Neural cell (in vitro differentiated cells): Measurements from ENCODE around the gene NCK2. TPM values are rescaled to one million over a fixed set of nuclear protein-coding genes. Genes with fewer than 3 reads are reported as not detected.

Source experiments
- H2AFZ ChIP-seq: fragments of 200-600, 300-800 bp; sonication (generic), shearing (Covaris generic); 2 replicates; pipeline ENCODE4 v1.6.0; 2014; ENCODE audit warnings: low read depth, mild to moderate bottlenecking, antibody characterized with exemption, low read length, moderate library complexity
- H3F3A ChIP-seq: fragments of 200-600 bp; shearing (Covaris generic); 2 replicates; pipeline ENCODE4 v1.6.1; 2016; ENCODE audit warnings: mild to moderate bottlenecking, moderate library complexity, mixed read lengths, antibody characterized with exemption, low read length; ENCODE audit not compliant: insufficient read depth, poor library complexity, severe bottlenecking
- H3K27ac ChIP-seq: fragments of 200-600, 300-800 bp; sonication (generic), shearing (Covaris generic); 2 replicates; pipeline ENCODE4 v1.5.1; 2014; ENCODE audit warnings: mild to moderate bottlenecking, low read length, moderate library complexity
- H3K27me3 ChIP-seq: fragments of 300-800, 200-600 bp; sonication (generic), shearing (Covaris generic); 2 replicates; pipeline ENCODE4 v1.6.0; 2014; ENCODE audit warnings: mild to moderate bottlenecking, low read depth, low read length, moderate library complexity; ENCODE audit not compliant: insufficient read depth
- H3K36me3 ChIP-seq: fragments of 300-800, 200-600 bp; sonication (generic), shearing (Covaris generic); 2 replicates; pipeline ENCODE4 v1.5.1; 2014; ENCODE audit warnings: mild to moderate bottlenecking, antibody characterized with exemption, low read length, moderate library complexity; ENCODE audit not compliant: insufficient read depth
- H3K4me2 ChIP-seq: fragments of 300-800, 200-600 bp; sonication (generic), shearing (Covaris generic); 2 replicates; pipeline ENCODE4 v1.6.0; 2014; ENCODE audit warnings: mild to moderate bottlenecking, low read length
- H3K4me3 ChIP-seq: fragments of 300-800, 200-600 bp; sonication (generic), shearing (Covaris generic); 2 replicates; pipeline ENCODE4 v1.5.1; 2014; ENCODE audit warnings: mild to moderate bottlenecking, low read length, moderate library complexity
- H3K79me2 ChIP-seq: fragments of 200-600 bp; shearing (Covaris generic); replicated peaks from 2 replicates; pipeline ENCODE4 v1.6.0; 2014; ENCODE audit warnings: mild to moderate bottlenecking, low read length, moderate library complexity; ENCODE audit not compliant: insufficient read depth
- H3K9ac ChIP-seq: fragments of 300-800, 200-600 bp; sonication (generic), shearing (Covaris generic); 2 replicates; pipeline ENCODE4 v1.6.1; 2016; ENCODE audit warnings: mild to moderate bottlenecking, low read length, mixed read lengths
- H3K9me2 ChIP-seq: fragments of 200-600 bp; shearing (Covaris generic); 2 replicates; pipeline ENCODE4 v1.6.1; 2016; ENCODE audit warnings: mild to moderate bottlenecking, low read length, mixed read lengths; ENCODE audit not compliant: insufficient read depth
- H3K9me3 ChIP-seq: fragments of 200-600, 300-800 bp; sonication (generic), shearing (Covaris generic); 2 replicates; pipeline ENCODE4 v1.6.1; 2016; ENCODE audit warnings: mild to moderate bottlenecking, mixed run types, low read length, moderate library complexity, mixed read lengths
- H4K20me1 ChIP-seq: fragments of 200-600 bp; shearing (Covaris generic); 2 replicates; pipeline ENCODE4 v1.6.1; 2016; ENCODE audit warnings: mild to moderate bottlenecking, mixed run types; ENCODE audit not compliant: insufficient read depth
- CTCF ChIP-seq: fragments of 450-650 bp; IDR thresholded peaks from 2 replicates; pipeline ENCODE4 v1.5.1; 2014; ENCODE audit warnings: antibody characterized with exemption, mild to moderate bottlenecking, moderate library complexity; ENCODE audit not compliant: poor library complexity, severe bottlenecking
- EP300 ChIP-seq: fragments of 450-650 bp; conservative IDR thresholded peaks from 2 replicates; pipeline ENCODE4 v1.6.1; 2014; ENCODE audit warnings: antibody characterized with exemption, mild to moderate bottlenecking, moderate library complexity; ENCODE audit not compliant: poor library complexity, severe bottlenecking
- EZH2 ChIP-seq: fragments of 200-600, 300-800 bp; shearing (Covaris generic), sonication (generic); IDR thresholded peaks from 2 replicates; pipeline ENCODE4 v1.6.1; 2014; ENCODE audit warnings: antibody characterized with exemption, low read length, borderline replicate concordance, mild to moderate bottlenecking; ENCODE audit not compliant: insufficient read depth, poor library complexity, severe bottlenecking
- MXI1 ChIP-seq: fragments of 450-650 bp; conservative IDR thresholded peaks from 2 replicates; pipeline ENCODE4 v1.6.1; 2014; ENCODE audit warnings: antibody characterized with exemption, mild to moderate bottlenecking; ENCODE audit not compliant: poor library complexity, severe bottlenecking
- POLR2AphosphoS5 ChIP-seq: IDR thresholded peaks from 2 replicates; pipeline ENCODE4 v1.6.1; 2012
- RAD21 ChIP-seq: fragments of 450-650 bp; conservative IDR thresholded peaks from 2 replicates; pipeline ENCODE4 v1.6.1; 2014; ENCODE audit warnings: antibody characterized with exemption, mild to moderate bottlenecking, moderate library complexity
- REST ChIP-seq: IDR thresholded peaks from 2 replicates; pipeline ENCODE4 v1.6.1; 2012; ENCODE audit warnings: borderline replicate concordance
- SMC3 ChIP-seq: fragments of 450-650 bp; conservative IDR thresholded peaks from 2 replicates; pipeline ENCODE4 v1.6.1; 2014; ENCODE audit warnings: antibody characterized with exemption, mild to moderate bottlenecking, moderate library complexity; ENCODE audit not compliant: poor library complexity
- TAF1 ChIP-seq: IDR thresholded peaks from 2 replicates; pipeline ENCODE4 v1.6.1; 2012; ENCODE audit warnings: low read depth
- polyA plus RNA-seq: library from polyadenylated mRNA; depleted of rRNA; stranded (reverse); fragments of >200 nt; gene quantifications from 2 replicates; pipeline ENCODE4 v1.2.3, GENCODE V29; 2014

Gene NCK2
- polyA plus RNA-seq, 1 donor from 2014 or later, result 49.4 TPM

- no peaks in the 10 kb centered on the region for H3F3A ChIP-seq
Observed at GRCh38 chr2:105738658-105739241, 6.0 kb upstream of the NCK2 start.

GRCh38 chr2:105739426-105739825 is 5.3 kb upstream of the NCK2 start:
- Histone ChIP-seq H3F3A (peaks cover 2% of the 10 kb centered on the region), H2AFZ (no peak overlapping the region), H3K36me3 (no peaks in the 10 kb centered on the region), H3K4me3 (no peak overlapping the region), H4K20me1 (no peaks in the 10 kb centered on the region), H3K27ac (no peak overlapping the region), H3K9me2 (no peaks in the 10 kb centered on the region), H3K9ac (no peak overlapping the region), H3K4me2 (no peak overlapping the region), H3K27me3 (no peaks in the 10 kb centered on the region), H3K9me3 (no peaks in the 10 kb centered on the region), H3K79me2 (no peaks in the 10 kb centered on the region)
- no peak for TF ChIP-seq POLR2AphosphoS5
- no peak for TF ChIP-seq EP300
- TF ChIP-seq TAF1, result no peak
- TF ChIP-seq REST, result no peak
- TF ChIP-seq CTCF, result no peak
- no peak for TF ChIP-seq MXI1

More at GRCh38 chr2:105738658-105739241, 6.0 kb upstream of the NCK2 start:
- no peak overlapping the region for H3K4me3 ChIP-seq
- no peak for TF ChIP-seq EZH2
- no peak for TF ChIP-seq CTCF
- no peak for TF ChIP-seq RAD21
- TF ChIP-seq SMC3, result no peak
- TF ChIP-seq EP300, result no peak
- no peak for TF ChIP-seq TAF1
- TF ChIP-seq POLR2AphosphoS5, result no peak
- TF ChIP-seq REST, result no peak
- TF ChIP-seq MXI1, result no peak
- H3K9me2 ChIP-seq, result no peaks in the 10 kb centered on the region
- H3K79me2 ChIP-seq, result no peaks in the 10 kb centered on the region
- no peaks in the 10 kb centered on the region for H3K27me3 ChIP-seq
- H4K20me1 ChIP-seq, result no peaks in the 10 kb centered on the region
- no peaks in the 10 kb centered on the region for H3K9me3 ChIP-seq
- no peak overlapping the region for H3K27ac ChIP-seq
- no peak overlapping the region for H3K4me2 ChIP-seq
- H3K9ac ChIP-seq, result no peak overlapping the region
- no peak overlapping the region for H2AFZ ChIP-seq
- H3K36me3 ChIP-seq, result no peaks in the 10 kb centered on the region
